Activated CD4-positive, CD25-positive, alpha-beta regulatory T cell treated with anti-CD3 and anti-CD28 coated beads, Interleukin-2, amount 50 U/mL, for 24 hours (primary cell): Measurements from ENCODE around the gene CNP.
A peak's percentile ranks its signal among the peaks of the same experiment; 100 is the strongest.
"Not testable (repeated sequence)": the region's sequence is repeated elsewhere in the genome, so short reads cannot be mapped to it uniquely, and the experiment has no call there.

Experiments used
- ATAC-seq, 2 donors: fragments of 150-1000 bp; cut with Tn5 transposase; one replicate each; pipeline ENCODE4 v1.10.0; 2021; ENCODE audit warnings: mild to moderate bottlenecking in 1 of 2, moderate library complexity in 1 of 2

CNP gene

DNA sequence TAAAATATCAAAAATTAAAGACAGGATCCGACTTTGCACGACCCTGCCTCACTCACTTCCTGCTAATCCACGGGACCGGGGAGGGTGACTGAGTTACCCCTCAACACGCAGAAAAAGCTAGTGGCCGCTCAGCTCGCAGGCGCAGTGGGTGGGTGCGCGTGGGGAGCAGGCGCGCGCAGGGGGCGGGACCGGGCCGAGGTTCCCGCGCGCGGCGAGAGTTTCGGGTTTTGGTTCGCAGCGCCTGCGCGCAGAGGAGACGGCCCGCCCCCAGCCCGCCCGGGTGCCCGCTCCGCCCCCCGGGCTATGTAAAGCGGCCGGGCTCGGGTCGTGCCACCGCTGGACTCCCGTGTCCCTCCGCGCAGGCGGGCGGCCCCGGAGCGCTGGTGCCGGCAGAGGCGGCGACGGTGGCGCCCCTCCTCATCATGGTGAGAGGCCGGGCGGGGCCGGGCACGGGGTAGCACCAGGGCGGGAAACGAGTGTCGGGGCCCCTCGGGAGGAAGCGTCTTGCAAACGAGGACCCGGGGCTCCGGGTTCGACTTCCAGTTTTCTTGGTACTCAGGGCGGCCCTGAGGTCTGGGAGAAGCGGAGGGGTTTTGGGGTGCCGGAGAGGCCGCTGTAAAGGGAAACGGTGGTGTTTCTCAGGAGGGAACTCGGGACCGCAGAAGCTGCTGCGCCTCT lies at the start of gene CNP:
Gene CNP, plus strand, starts transcription at position 333 of the 678 bp plus-strand sequence. Its CDS starts 90 bp downstream, at position 423.
- ATAC-seq, result peak; percentile 75 to 80

GRCh38 chr17:41917192-41917591 lies 49.4 kb upstream of the CNP start:
- no peak for ATAC-seq

GRCh38 chr17:41917679-41918313 lies 48.8 kb upstream of the CNP start:
- no peak for ATAC-seq

DNA sequence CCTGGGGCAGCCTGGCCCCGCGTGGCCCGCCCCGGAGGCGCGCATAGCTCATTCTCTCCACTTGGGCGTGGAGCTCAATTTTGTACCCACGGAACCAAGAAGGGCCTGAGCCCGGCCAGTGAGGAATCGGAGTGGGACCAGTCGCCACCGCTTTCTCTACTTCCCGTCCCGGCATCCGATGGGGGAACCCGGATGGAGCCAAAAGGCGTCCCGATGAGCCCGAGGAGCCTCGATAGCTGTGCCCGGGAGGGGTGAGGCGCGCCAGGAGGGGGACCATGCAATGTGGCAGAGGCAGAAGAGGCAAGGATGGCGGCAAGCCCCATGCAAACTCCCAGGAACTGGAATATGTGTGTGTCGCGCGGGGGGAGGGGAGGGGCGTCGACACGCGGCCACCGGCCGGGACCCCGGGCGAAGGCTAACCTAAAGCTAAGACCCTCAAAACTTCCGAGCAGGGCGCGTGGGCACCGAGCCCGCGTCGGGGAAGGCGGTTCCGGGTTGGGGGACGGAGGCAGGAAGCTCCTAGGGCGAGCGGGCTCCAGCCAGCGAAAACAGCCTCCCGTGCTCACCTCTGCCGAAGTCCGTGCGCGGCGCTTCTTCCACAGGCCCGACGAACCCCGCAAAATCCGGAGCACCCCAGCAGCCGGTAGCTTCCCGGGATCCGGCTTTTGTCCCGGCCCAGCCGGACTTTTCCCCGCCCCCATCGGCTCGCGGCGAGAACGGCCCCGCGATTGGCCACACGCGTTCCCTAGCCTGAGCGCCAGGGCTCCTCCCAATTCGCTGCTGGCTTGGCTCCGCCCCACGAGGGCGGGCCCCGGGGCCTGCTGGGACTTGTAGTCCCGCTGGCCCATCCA lies 48.1 kb upstream of the CNP start, which contains the start of gene ACLY:
Gene ACLY, minus strand, starts transcription at position 638 of the 851 bp plus-strand sequence. CDS start 5,078 bp downstream, outside the sequence.
- ATAC-seq, result peak; percentile 99 to 100

DNA sequence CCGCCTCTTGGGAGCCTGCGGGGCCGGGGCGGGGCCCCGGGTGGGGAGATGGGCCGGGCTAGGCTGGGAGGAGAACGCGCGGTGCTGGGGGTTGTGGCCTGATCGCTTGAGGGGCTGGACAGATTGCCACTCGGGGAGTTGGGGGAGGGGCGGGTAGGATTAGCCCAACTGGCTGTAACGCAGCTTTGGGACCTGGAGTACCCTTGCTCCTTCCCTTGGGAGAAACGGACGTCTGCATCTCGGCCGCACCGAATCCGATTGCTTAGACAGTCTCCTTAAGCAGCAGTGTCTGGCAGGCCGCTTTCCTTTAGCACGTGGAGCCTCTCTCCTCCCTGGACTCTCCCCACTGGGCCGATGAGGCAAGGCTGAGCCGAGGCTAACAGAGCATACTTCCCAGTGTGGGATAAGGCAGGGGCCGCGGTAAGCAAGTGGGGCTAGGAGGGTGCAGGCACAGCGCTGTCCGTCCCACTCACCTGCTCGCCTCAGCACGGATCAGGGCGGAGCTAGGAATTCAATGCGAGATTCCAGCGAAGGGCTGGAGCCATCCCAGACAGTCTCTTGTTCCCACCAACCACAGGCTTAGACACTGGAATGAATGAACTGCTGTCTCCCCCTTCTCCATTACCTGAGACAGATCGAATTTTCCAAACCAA lies 47.3 kb upstream of the CNP start:
- ATAC-seq, result no peak

- no peak for ATAC-seq
These were observed 46.6 kb upstream of the CNP start for GRCh38 chr17:41919840-41920579.

- no peak for ATAC-seq
These were observed 46.0 kb upstream of the CNP start for GRCh38 chr17:41920580-41920955.

- ATAC-seq, result no peak
These were observed 40.5 kb upstream of the CNP start for GRCh38 chr17:41925991-41926590.

DNA sequence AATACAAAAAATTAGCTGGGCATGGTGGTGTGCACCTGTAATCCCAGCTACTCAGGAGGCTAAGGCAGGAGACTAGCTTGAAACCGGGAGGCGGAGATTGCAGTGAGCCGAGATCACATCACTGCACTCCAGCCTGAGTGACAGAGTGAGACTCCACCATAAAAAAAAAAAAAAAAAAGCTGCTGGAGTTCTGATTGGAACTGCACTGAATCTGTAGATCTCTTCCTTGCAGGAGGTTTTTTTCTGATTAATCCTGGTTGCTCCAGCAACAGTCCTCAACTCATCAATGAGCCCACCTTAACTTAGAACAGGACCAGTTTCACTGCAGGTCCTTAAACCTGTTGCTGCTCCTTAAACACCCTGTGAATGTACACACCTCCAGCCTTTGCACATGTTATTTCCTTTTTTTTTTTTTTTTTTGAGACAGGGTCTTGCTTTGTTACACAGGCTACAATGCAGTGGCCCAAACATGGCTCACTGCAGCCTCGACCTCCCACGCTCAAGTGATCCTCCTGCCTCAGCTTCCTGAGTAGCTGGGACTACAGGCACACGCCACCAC lies 37.8 kb upstream of the CNP start:
- ATAC-seq, result no peak

DNA sequence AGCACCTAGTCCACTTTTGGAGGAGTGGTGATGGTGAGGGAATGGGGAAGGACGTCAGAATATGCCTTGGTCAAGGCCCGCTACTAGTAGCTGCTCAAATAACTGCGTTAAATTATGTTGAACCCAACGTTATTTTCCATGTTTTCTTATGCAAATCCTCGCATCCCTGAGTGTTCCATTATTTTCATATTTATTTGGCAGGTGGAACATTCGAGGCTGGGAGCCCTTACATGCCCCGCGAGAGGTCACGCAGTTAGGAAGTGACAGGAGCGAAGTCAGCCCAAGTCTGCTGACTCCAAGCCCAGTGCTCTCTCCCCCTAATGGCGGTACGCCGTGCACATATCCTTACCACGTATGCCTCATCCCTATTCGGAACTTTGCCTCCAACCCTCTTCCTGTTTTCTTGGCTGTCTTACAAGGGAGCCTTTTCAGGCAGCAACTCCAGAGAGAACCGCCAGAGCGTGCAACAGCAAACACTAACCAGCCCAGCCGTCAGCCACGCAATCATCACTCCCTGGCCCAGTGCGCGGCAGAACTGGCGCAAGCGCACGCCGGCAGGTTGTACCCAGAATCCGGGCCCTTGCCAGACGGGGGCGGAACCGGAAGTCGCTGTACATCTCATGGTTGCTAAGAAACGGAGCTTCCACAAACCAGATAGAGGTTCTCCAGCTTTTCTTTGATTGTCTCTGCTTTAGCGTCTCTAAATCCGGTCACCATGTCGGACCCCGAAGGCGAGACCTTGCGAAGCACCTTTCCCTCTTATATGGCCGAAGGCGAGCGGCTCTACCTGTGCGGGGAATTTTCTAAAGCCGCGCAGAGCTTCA lies 36.4 kb upstream of the CNP start, which contains the start of gene ODAD4:
Gene ODAD4, plus strand, starts transcription at position 609 of the 824 bp plus-strand sequence. Its CDS starts 107 bp downstream, at position 716.
- ATAC-seq, result peak; percentile 99

DNA sequence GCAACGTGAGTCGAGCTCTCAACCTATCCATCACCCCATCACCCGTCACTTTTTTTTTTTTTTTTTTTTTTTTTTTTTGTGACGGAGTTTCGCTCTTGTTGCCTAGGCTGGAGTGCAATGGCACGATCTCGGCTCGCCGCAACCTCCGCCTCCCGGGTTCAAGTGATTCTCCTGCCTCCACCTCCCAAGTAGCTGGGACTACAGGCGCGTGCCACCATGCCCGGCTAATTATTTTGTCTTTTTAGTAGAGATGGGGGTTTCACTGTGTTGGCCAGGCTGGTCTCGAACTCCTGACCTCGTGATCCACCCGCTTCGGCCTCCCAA lies 35.8 kb upstream of the CNP start:
- ATAC-seq, result peak; percentile 44 to 45

- not testable (repeated sequence) for ATAC-seq
These were observed 34.9 kb upstream of the CNP start for GRCh38 chr17:41931715-41932114.

DNA sequence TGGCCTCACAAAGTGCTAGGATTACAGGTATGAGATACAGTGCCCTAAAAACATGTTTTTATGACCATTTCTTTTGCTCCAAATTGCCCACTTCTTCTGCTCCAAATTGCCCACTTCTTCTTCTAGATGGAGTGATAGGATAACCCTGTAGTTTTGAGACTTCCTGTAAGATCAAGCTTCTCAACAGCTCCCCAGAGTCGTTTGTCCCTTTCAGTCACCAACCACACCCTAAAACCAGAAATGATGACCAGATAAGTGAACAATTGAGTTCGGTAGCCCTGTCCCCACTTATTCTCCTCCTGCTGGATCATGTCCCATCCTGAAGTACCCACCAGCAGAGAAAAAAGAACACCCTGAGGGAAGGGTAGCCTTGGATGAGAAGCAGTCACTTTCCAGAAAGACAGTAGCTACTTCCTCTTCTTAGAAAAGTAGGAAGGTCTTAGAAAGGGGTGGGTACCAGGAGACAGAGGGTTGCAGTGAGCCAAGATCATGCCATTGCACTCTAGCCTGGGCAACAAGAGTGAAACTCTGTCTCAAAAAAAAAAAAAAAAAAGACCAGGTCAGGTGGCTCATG lies 33.7 kb upstream of the CNP start:
- no peak for ATAC-seq

- no peak for ATAC-seq
These were observed 31.0 kb upstream of the CNP start for GRCh38 chr17:41935641-41936040.

DNA sequence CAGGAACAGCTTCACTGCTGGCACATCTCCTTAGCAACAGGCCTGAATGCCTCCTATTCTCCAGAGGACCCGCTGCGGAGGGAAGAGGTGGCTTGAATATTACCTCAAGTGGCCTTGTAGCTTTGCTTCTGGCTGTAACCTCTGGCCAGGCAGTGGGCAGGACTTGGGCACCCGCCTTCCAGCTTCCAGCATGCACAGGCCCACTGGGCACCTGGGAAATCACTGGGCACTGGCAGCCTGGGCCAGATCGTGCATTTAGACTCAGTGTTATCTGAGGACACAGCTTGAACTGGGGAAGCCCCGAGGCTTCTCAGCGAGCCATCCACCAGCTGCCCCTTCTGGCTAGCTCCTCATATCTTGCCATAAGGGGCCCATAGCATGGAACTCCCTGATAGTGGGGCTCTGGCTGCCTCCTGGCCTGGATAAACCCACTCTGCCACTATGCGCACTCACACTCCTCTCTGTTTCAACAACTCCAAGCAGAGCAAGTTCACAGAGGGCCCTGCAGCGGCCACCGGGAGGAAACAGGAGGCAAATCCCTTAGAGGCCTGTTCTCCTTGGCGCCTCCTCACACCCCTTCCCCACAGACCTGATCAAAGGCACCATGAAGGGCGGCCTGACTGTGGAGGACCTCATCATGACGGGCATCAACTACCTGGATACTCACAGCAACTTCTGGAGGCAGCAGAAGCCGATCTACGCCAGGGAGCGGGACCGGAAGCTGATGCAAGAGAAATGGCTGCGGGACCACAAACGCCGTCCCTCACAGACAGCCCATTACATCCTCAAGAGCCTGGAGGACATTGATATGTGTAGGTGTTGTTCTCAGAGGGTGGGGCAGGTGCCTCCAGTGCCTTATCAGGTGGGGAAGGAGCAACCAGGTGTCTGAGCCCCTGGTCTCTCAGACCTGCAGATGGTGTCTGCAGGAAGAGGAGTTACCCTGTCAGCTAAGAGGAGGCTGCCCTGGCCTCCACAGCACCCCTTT lies 28.3 kb upstream of the CNP start:
- no peak for ATAC-seq

GRCh38 chr17:41939044-41939692 lies 27.4 kb upstream of the CNP start:
- ATAC-seq, result no peak

DNA sequence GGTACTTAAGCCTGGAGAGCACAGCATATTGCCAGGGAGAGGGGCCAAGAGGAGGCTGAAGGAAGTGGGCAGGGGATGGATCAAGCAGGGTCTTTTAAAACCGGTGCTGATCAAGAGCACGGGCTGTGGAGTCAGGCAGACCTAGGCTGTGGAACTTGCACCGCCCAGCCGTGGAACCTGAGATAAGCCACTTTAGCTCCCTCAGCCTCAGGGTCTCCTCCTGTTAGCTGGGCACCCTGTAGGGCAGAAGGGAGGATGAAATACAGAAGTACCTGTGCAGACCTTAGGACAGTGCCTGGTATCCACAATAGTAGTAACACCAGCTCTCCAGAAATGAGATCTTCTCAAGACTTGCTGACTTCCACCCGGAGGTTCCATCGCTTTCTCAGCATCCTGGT lies 26.9 kb upstream of the CNP start:
- ATAC-seq, result no peak

GRCh38 chr17:41941168-41941567 lies 25.4 kb upstream of the CNP start:
- no peak for ATAC-seq
